MCF 10A (cell line): ENCODE measurements around the gene PIGL. TPM values are rescaled to one million over a fixed set of nuclear protein-coding genes. Genes with fewer than 3 reads are reported as not detected.

Source experiments
- BruUV-seq: library from RNA; stranded (reverse); fragments of 400-500 nt; replicated peaks from 2 replicates; lab custom pipeline; 2021; lab: Mats Ljungman, UMichigan
- CTCF ChIA-PET: fragments of 300-600 bp; sonication (Branson Sonifier 250); formaldehyde crosslinking; extraction: SDS; loops from one replicate; lab custom pipeline; 2021; ENCODE audit warnings: antibody characterized with exemption, inconsistent platforms; lab: Yijun Ruan, JAX
- POLR2A ChIA-PET: fragments of 300-600, 350-650 bp; sonication (Branson Sonifier 250); formaldehyde crosslinking; extraction: SDS; loops from one replicate; lab custom pipeline; 2020; ENCODE audit warnings: antibody characterized with exemption, inconsistent platforms; lab: Yijun Ruan, JAX
- DNase-seq: peaks from one replicate; pipeline ENCODE4 v3.0.0-alpha.2; 2018; ENCODE audit not compliant: unreplicated experiment
- H3K27ac Mint-ChIP-seq: one replicate; pipeline ENCODE4 v1.8.0; 2022; ENCODE audit warnings: mild to moderate bottlenecking, low read depth, mixed read lengths; ENCODE audit not compliant: unreplicated experiment
- H3K27me3 Mint-ChIP-seq: one replicate; pipeline ENCODE4 v1.8.0; 2022; ENCODE audit warnings: mixed read lengths; ENCODE audit not compliant: insufficient read depth, unreplicated experiment
- H3K36me3 Mint-ChIP-seq: one replicate; pipeline ENCODE4 v1.8.0; 2022; ENCODE audit warnings: mild to moderate bottlenecking, moderate library complexity, mixed read lengths; ENCODE audit not compliant: insufficient read depth, unreplicated experiment
- H3K4me1 Mint-ChIP-seq: one replicate; pipeline ENCODE4 v1.8.0; 2022; ENCODE audit warnings: mixed read lengths; ENCODE audit not compliant: insufficient read depth, unreplicated experiment
- H3K4me3 Mint-ChIP-seq: one replicate; pipeline ENCODE4 v1.8.0; 2022; ENCODE audit warnings: mild to moderate bottlenecking, moderate library complexity, mixed read lengths; ENCODE audit not compliant: unreplicated experiment
- H3K9me3 Mint-ChIP-seq: one replicate; pipeline ENCODE4 v1.8.0; 2022; ENCODE audit warnings: mixed read lengths; ENCODE audit not compliant: unreplicated experiment
- CTCF ChIP-seq: fragments of 200-600 bp; IDR thresholded peaks from one replicate; pipeline ENCODE4 v1.8.0; 2022; ENCODE audit warnings: antibody characterized with exemption, mild to moderate bottlenecking; ENCODE audit not compliant: unreplicated experiment
- intact Hi-C: fragments of 100-400 bp; cut with micrococcal nuclease; formaldehyde crosslinking; loops from 2 replicates; pipeline ENCODE4 v1.14.1; 2022
- total RNA-seq: library from RNA; stranded (reverse); gene quantifications from 2 replicates; pipeline ENCODE4 v1.2.3, GENCODE V29; 2022

PIGL gene
- total RNA-seq, 1 experiment from 2014 or later = 31.3 TPM

DNA sequence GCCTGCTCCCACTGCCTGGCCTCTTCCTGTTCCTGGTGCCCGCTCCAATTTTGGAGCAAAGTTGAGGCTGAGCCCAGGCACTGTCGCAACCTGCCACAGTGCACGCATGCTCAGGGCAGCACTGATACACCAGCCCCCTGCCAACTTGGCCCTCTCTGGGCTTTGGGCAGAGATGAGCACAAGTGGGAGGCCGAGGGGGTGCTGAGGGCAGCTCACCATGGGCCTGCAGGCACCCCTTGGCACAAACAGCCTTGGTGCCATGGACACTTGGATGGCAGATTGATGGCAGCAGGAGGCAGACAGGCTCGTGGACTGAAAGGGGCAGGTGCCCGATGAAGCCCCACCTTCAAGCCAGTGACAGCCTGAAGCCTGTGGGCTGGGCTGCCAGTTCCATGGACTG is 42.9 kb downstream of the PIGL start:
- Mint-ChIP-seq H3K4me1 (no peaks in the 10 kb centered on the region), H3K27me3 (no peaks in the 10 kb centered on the region), H3K36me3 (peaks cover 2% of the 10 kb centered on the region), H3K4me3 (no peak overlapping the region), H3K9me3 (no peaks in the 10 kb centered on the region), H3K27ac (no peak overlapping the region)
- no peak for DNase-seq
- CTCF ChIA-PET = no interaction called here
- POLR2A ChIA-PET = interaction anchor here (0.6 to 0.7 kb wide), 3 partner anchors 26 to 760 kb away, joined by 3 read pairs; no protein-coding TSS in a partner anchor
- intact Hi-C loops = no loop called here
- no TSS peak for BruUV-seq
- no peak for TF ChIP-seq CTCF

GRCh38 chr17:16261049-16261448 is 44.0 kb downstream of the PIGL start:
- CTCF ChIA-PET = interaction anchor here (0.8 kb wide), 1 partner anchor 103 kb away, joined by 3 read pairs; no protein-coding TSS in a partner anchor
- no peak overlapping the region for H3K27ac Mint-ChIP-seq
- no peaks in the 10 kb centered on the region for H3K4me1 Mint-ChIP-seq
- no peaks in the 10 kb centered on the region for H3K36me3 Mint-ChIP-seq
- H3K4me3 Mint-ChIP-seq = no peak overlapping the region
- DNase-seq = no peak
- POLR2A ChIA-PET = no interaction called here
- H3K27me3 Mint-ChIP-seq = no peaks in the 10 kb centered on the region
- intact Hi-C loops = no loop called here
- H3K9me3 Mint-ChIP-seq = no peaks in the 10 kb centered on the region
- BruUV-seq = no TSS peak
- TF ChIP-seq CTCF = no peak

DNA sequence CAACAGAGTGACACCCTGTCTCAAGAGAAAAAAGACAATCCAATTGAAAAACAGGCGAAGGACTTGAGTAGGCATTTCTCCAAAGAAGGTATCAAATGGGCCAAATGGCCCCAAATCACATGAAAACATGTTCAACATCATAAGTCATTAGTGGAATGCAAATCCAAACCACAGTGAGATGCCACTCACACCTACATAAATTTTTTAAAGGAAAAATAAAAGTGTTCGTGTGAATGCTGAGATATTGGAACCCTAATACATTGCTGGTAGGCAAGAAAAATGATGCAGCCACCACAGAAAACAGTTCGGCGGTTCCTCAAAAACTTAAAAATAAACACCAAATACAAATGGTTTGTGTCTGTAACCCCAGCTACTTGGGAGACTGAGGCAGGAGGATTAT is 45.2 kb downstream of the PIGL start:
- no peak overlapping the region for H3K4me3 Mint-ChIP-seq
- no peaks in the 10 kb centered on the region for H3K36me3 Mint-ChIP-seq
- ChIA-PET POLR2A (no interaction called here), CTCF (interaction anchor here (0.6 kb wide), 1 partner anchor 1729 kb away, joined by 4 read pairs; no protein-coding TSS in a partner anchor)
- no TSS peak for BruUV-seq
- no peak for DNase-seq
- intact Hi-C loops = no loop called here
- no peak for TF ChIP-seq CTCF
- no peaks in the 10 kb centered on the region for H3K4me1 Mint-ChIP-seq
- no peaks in the 10 kb centered on the region for H3K9me3 Mint-ChIP-seq
- no peak overlapping the region for H3K27ac Mint-ChIP-seq
- no peaks in the 10 kb centered on the region for H3K27me3 Mint-ChIP-seq

- intact Hi-C loops = no loop called here
- H3K4me1 Mint-ChIP-seq = peaks cover under 1% of the 10 kb centered on the region
- ChIA-PET POLR2A (no interaction called here), CTCF (no interaction called here)
- no peak overlapping the region for H3K27ac Mint-ChIP-seq
- H3K9me3 Mint-ChIP-seq = peaks cover 1% of the 10 kb centered on the region
- DNase-seq = no peak
- no peak for TF ChIP-seq CTCF
- no peaks in the 10 kb centered on the region for H3K27me3 Mint-ChIP-seq
- no peak overlapping the region for H3K4me3 Mint-ChIP-seq
- no peaks in the 10 kb centered on the region for H3K36me3 Mint-ChIP-seq
- no TSS peak for BruUV-seq
Measured at GRCh38 chr17:16267174-16267573, 50.2 kb downstream of the PIGL start.
